ENCODE measurements around the gene XKR7.
A peak's percentile ranks its signal among the peaks of the same experiment; 100 is the strongest.

The XKR7 gene

DNA sequence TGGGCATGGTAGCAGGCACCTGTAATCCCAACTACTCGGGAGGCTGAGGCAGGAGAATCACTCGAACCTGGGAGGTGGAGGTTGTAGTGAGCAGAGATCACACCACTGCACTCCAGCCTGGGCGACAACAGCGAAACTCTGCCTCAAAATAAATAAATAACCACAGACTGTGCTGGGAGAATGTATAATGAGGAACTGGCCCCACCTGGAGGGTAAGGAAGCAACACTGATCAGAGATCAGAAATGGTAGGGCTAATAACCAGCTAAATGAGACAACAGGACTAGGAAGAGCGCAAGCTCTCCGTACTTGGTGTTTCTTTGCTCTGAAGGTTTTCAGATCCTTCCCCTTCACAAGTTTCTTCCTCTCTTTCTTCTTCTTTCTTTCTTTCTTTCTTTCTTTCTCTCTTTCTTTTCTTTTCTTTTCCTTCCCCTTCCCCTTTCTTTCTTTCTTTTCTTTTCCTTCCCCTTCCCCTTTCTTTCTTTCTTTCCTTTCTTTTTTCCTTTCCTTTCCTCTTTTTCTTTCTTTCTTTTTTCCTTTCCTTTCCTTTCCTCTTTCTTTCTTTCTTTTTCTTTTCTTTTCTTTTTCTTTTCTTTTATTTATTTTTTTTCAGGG lies 56.8 kb downstream of the XKR7 start:
- DNase-seq = no peak
- Histone ChIP-seq H3K9me3 (no peaks in the 10 kb centered on the region), H3K4me3 (no peak overlapping the region), H3K27me3 (peaks cover 0 to 58% of the 10 kb centered on the region in 2 donors), H3K4me1 (peaks cover 0 to under 1% (median 0%) of the 10 kb centered on the region in 4 donors), H3K27ac (no peak overlapping the region), H3K36me3 (no peaks in the 10 kb centered on the region)
- intact Hi-C loops (cut with DNase I; ENCODE audit: low total_unique reads) = loop anchor here (5.0 kb wide), 1 partner anchor 192 kb away; no protein-coding TSS in a partner anchor
- TF ChIP-seq, protein P1, sequence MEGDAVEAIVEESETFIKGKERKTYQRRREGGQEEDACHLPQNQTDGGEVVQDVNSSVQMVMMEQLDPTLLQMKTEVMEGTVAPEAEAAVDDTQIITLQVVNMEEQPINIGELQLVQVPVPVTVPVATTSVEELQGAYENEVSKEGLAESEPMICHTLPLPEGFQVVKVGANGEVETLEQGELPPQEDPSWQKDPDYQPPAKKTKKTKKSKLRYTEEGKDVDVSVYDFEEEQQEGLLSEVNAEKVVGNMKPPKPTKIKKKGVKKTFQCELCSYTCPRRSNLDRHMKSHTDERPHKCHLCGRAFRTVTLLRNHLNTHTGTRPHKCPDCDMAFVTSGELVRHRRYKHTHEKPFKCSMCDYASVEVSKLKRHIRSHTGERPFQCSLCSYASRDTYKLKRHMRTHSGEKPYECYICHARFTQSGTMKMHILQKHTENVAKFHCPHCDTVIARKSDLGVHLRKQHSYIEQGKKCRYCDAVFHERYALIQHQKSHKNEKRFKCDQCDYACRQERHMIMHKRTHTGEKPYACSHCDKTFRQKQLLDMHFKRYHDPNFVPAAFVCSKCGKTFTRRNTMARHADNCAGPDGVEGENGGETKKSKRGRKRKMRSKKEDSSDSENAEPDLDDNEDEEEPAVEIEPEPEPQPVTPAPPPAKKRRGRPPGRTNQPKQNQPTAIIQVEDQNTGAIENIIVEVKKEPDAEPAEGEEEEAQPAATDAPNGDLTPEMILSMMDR (IDR thresholded peaks at IDR 0.05) = no peak

DNA sequence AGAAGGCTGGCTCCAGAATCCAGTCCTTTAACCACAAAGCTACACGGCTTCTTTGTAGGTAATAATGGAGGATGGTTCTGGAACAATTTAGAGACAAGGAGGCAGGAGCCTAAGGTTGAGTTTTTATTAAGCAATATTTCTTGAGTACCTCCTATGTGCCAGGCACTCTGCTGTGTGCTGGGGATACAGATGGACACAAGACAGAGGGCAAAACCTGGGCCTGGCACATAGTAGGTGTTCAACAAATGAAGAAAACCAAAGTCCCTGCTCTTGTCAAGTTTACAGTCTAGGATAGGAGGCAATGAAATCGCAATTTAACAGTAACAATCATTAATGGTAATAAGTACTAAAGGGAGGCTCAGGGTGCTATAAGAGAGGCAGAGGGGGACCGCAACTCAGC lies 59.7 kb downstream of the XKR7 start:
- Histone ChIP-seq H3K36me3 (no peaks in the 10 kb centered on the region), H3K4me3 (no peak overlapping the region), H3K4me1 (peaks cover 0 to 11% (median 7%) of the 10 kb centered on the region in 4 donors), H3K9me3 (no peaks in the 10 kb centered on the region), H3K27me3 (peaks cover 0 to 37% of the 10 kb centered on the region in 2 donors), H3K27ac (no peak overlapping the region)
- intact Hi-C loops (cut with DNase I; ENCODE audit: low total_unique reads) = loop anchor here (5.0 kb wide), 1 partner anchor 195 kb away; no protein-coding TSS in a partner anchor
- DNase-seq = no peak
- TF ChIP-seq, protein P1 (IDR thresholded peaks at IDR 0.05) = no peak

DNA sequence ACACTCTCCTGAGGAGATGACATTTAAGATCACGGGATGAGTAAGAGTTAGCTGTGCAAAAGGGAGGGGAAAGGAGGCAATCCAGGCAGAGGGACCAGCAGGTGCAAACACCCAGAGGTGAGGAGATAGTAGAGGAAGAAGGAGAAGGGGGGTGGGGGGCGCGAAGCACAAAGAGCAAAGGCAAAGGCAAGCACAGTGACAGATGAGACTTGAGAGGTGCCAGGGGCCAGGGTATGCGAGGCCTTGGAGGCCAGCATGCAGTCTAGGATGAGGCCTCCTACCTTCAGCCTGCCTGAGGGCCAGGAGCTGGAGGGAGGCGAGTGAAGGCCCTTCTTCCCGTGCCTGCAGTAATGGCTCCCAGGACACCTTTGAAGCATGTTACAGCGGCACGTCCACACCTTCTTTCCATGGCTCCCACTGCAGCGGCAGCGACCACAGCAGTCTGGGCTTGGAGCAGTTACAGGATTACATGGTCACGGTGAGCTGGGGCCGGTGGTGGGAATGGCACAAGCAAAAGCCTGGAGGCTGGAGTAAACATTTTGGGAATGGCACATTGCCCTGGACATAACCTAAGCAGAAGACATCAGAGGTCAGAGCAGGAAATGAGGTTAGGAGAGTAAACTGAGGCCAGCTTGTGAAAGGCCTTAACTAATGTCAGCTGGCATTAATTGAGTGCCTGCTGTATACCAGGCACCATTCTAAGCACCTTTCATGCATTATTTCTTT lies 60.9 kb downstream of the XKR7 start:
- intact Hi-C loops (cut with DNase I; ENCODE audit: low total_unique reads) = loop anchor here (5.0 kb wide), 1 partner anchor 197 kb away; no protein-coding TSS in a partner anchor
- H3K27me3 ChIP-seq = peaks cover 0 to 33% of the 10 kb centered on the region in 2 donors
- H3K4me3 ChIP-seq = no peak overlapping the region
- peaks cover 0 to 11% (median 7%) of the 10 kb centered on the region in 4 donors for H3K4me1 ChIP-seq
- no peaks in the 10 kb centered on the region for H3K9me3 ChIP-seq
- TF ChIP-seq, protein P1 (IDR thresholded peaks at IDR 0.05) = no peak
- no peak for DNase-seq
- no peak overlapping the region for H3K27ac ChIP-seq
- no peaks in the 10 kb centered on the region for H3K36me3 ChIP-seq

DNA sequence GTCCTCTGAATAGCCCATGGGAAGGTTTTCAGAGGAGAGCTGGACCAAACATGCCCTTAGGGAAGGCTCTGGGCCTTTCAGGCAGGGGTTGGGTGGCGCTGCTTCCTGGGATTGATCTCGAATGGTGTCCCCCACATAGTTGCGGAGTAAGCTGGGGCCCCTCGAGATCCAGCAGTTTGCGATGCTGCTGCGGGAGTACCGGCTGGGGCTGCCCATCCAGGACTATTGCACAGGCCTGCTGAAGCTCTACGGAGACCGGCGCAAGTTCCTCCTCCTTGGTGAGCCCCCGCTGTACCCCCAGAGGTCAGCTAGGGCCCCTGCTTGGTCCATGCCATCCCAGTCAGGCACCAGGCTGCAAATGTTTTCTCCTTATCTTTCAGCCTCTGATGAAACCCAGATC lies 61.6 kb downstream of the XKR7 start:
- H3K4me3 ChIP-seq = no peak overlapping the region
- H3K27me3 ChIP-seq = peaks cover 0 to 33% of the 10 kb centered on the region in 2 donors
- H3K9me3 ChIP-seq = no peaks in the 10 kb centered on the region
- TF ChIP-seq, protein P1 (IDR thresholded peaks at IDR 0.05) = no peak
- no peak for DNase-seq
- intact Hi-C loops (cut with DNase I; ENCODE audit: low total_unique reads) = loop anchor here (5.0 kb wide), 1 partner anchor 197 kb away; no protein-coding TSS in a partner anchor
- H3K4me1 ChIP-seq = peaks cover 0 to 11% (median 7%) of the 10 kb centered on the region in 4 donors
- H3K36me3 ChIP-seq = no peaks in the 10 kb centered on the region
- H3K27ac ChIP-seq = no peak overlapping the region

DNA sequence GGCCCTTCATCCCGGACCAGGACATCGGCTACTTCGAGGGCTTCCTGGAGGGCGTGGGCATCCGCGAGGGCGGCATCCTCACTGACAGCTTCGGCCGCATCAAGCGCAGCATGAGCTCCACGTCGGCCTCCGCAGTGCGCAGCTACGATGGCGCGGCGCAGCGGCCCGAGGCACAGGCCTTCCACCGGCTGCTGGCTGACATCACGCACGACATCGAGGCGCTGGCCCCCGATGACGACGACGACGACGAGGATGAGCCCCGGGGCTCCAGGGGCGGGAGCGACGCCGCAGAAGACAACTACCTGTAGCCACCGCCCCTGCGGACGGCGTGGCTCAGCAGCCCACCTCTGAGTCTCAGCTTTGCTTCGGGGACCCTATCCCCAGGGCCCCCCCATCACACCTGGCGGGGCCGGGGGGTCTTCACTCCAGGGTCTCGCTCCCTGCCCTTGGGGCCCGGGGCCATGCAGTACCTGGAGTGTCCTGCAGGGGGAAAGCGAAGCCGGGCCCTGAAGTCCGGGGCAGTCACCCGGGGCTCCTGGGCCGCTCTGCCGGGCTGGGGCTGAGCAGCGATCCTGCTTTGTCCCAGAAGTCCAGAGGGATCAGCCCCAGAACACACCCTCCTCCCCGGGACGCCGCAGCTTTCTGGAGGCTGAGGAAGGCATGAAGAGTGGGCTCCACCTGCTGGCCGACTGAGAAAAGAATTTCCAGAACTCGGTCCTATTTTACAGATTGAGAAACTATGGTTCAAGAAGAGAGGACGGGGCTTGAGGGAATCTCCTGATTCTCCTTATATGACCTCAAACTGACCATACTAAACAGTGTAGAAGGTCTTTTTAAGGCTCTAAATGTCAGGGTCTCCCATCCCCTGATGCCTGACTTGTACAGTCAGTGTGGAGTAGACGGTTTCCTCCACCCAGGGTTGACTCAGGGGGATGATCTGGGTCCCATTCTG lies 63.3 kb downstream of the XKR7 start:
- H3K9me3 ChIP-seq = no peaks in the 10 kb centered on the region
- no peaks in the 10 kb centered on the region for H3K36me3 ChIP-seq
- TF ChIP-seq, protein P1 (IDR thresholded peaks at IDR 0.05) = peak; percentile 71 to 85
- H3K4me1 ChIP-seq = peaks cover 0 to 11% (median 7%) of the 10 kb centered on the region in 4 donors
- DNase-seq = peak; percentile 74 to 84
- H3K27ac ChIP-seq = no peak overlapping the region
- H3K27me3 ChIP-seq = peaks cover 0 to 40% of the 10 kb centered on the region in 2 donors
- intact Hi-C loops (cut with DNase I; ENCODE audit: low total_unique reads) = loop anchor here (5.0 kb wide), 2 partner anchors 79 to 209 kb away; partner anchors contain the start of gene PDRG1
- peak overlapping the region in 1 of 2 donors; percentile 38 for H3K4me3 ChIP-seq

Data from tibial artery (tissue), 4 donors.